Activated CD4-positive, alpha-beta T cell treated with anti-CD3 and anti-CD28 coated beads, Interleukin-2, amount 50 U/mL, for 4 hours (primary cell): Measurements from ENCODE around the gene SLC16A12.

Experiments used
- DNase-seq, 2 experiments: peaks; one replicate each; pipeline ENCODE4 v3.0.0-alpha.2; 2020

SLC16A12 gene

DNA sequence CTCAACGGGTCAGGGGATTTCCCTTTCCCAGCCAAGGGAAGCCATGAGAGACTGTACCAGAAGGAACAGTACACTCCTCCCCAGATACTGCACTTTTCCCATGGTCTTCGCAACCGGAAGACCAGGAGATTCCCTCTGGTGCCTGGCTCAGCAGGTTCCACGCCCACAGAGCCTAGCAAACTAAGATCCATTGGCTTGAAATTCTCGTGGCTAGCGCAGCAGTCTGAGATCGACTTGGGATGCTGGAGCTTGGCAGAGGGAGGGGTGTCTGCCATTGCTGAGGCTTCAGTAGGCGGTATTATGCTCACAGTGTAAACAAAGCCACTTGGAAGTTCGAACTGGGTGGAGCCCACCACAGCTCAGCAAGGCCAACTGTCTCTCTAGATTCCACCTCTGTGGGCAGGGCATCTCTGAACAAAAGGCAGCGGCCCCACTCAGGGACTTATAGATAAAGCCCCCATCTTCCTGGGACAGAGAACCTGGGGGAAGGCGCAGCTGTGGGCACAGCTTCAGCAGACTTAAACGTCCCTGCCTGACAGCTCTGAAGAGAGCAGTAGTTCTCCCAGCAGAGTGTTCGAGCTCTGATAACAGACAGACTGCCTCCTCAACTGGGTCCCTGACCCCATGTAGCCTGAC is 29.6 kb downstream of the SLC16A12 start:
- DNase-seq, result no peak

DNA sequence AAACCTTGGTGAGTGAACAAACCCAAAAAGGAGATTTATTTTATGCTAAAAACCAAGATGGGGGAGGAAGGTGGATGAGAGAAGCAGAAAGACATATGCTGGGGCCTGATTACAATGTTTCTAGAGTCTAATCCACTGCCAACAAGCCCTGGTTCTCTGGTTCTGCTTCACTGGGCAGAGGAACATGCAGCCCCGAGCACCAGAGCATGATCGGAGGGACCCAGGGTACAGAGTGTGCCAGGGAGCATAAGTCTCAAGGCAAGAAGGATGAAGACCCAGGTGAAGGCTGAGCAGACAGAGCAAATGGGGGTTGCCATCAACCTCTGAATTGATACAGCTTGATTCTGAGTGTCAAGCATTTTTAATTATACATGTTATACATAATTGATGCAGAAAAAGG is 30.7 kb downstream of the SLC16A12 start:
- DNase-seq, result no peak

DNA sequence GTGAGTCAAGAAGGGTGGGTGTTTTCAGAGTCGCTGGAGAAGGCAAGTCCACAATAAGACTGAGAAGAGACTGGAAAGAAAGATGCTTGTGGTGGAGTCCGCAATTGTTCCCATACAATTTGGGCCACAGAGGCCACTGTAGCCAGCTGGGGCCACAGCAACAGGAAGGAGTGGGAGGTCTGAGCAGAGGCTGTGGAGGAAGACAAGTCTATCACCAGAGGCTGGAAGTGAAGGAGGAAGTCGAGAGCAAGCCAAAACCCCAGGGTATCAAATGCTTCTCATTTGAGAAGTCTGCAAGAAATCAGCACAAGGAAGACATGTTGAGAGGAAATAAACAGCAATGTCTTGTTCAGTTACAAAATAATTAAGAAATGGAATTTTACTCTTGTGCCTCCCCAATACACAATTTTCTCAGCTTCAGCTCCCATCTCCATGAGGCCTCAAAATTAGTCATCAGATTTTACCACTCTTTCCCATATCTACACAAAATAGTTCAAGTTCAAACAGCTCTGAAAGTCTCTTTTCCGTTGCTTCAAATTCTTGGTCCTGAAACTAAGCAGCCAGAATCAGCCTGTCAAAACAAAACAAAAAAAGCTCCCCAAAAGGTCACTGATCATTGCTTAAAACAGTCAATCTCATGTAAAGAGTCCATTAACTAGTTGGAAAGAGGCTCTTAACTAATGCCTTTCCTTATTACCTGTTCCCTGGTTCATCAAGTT is 31.6 kb downstream of the SLC16A12 start:
- DNase-seq, result no peak

- DNase-seq, result no peak
These were observed 32.2 kb downstream of the SLC16A12 start for GRCh38 chr10:89503151-89503550.

GRCh38 chr10:89502549-89502948 is 32.8 kb downstream of the SLC16A12 start:
- no peak for DNase-seq

GRCh38 chr10:89494575-89494974 is 40.8 kb downstream of the SLC16A12 start:
- DNase-seq, result no peak

GRCh38 chr10:89494068-89494467 is 41.3 kb downstream of the SLC16A12 start:
- no peak for DNase-seq

DNA sequence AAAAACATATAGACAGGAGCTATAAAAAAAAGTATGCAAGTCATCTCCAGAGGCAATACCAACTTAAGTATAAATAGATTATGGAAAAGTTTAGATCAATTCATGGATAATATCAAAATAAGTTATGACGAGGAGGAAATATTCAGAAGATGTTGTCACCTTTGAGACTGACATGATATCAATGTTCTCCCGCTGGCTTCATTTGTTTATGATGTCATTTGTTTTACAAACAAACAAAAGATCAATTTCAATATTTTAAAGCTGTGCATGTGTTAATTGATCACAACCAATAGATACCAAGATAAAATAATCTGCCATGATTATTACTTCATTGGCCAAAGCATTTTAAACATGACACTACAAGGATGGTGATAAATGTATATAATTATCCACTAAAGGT is 43.5 kb downstream of the SLC16A12 start:
- DNase-seq, result no peak

- DNase-seq, result no peak
These were observed 44.6 kb downstream of the SLC16A12 start for GRCh38 chr10:89490596-89491335.

- DNase-seq, result no peak
These were observed 53.1 kb downstream of the SLC16A12 start for GRCh38 chr10:89482256-89482655.

DNA sequence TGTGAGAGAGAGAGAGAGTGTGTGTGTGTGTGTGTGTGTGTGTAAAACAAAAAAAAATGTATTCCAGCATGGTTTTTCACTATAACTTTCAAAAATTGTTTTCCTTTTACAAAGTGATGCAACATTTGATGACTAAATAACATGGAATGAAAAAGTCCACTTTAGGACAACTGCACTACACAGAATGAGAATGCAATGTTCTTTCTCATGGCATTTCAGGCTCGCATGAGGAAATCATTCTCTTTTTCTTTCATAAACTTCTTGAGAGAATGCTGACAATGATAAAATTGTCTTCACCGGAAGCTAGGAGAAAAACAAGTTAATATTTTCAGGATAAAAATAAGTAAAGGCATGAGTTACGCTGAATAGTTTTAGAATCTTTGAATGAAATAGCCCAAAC is 53.7 kb downstream of the SLC16A12 start:
- DNase-seq, result no peak

GRCh38 chr10:89479771-89480446 is 55.5 kb downstream of the SLC16A12 start:
- DNase-seq, result no peak

DNA sequence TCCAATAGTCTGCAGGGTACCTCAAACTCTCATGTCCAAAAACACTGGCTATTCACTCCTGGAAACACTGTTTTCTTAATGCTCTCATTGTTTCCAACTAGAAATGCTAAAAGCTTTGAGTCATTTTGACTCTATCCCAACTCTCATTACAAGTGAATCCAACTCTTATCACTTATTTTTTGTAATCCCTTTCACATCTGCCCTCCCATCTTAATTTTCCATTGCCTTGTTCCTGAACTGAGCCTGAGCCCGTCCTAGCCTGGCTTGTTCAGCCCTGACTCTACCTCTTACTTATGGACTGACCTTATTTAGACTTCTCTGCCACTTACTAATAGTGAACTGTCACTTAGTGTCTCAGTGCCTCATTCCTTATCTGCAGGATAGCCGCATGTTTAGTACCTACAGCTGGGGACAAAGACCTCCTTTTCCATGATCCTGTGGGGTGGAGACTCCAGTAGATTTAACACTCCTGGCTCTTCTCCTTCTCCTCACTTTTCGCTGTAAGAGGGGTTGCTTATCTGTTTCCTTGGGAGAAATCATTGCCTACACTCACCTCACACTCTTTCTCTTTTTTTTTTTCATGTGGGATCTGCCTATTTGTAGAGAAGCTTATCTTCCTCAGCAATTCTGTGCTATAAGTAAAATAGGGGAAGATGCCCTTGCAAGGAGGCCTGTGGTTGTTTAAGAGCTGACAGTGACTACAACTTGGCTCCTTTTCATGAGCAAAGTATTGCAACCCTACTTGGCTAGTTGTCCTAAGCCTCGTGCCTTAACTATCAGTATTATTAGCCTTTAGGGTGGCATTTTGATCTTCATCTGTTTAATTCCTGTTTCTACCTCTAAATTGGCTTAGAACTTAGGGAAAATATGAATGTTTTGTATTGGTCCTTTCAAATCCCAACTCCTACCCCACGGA is 56.4 kb downstream of the SLC16A12 start:
- no peak for DNase-seq

DNA sequence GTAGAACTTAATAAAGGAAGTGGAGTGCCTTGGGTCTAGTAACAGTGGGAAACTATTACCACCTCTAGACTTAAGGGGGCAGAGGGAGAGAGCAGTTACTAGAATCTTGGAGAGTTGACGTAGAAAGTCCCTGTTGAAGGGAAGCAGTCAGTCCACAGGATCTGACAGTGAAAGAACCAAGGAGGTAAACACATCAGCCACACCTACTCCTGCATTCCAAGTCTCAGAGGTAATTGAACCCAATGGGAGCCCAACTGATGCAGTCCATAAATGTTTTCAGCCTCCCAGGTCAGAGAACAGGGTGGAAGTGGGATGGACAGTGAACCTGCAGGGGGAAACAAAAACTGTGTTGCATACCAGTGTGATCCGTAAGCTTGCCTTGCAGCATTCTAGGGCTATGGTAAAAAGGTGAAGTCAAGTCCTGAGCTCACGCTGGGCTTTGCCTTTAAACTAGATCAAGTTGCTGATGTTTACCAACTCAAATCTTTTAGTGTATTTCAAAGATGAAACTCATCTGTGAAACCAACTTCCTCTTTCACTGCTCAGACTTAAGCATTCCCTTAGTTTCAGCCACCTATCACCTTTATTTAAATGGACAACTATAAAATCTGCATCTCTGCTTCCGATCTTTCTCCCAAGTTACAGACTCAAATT is 57.2 kb downstream of the SLC16A12 start:
- DNase-seq, result no peak

DNA sequence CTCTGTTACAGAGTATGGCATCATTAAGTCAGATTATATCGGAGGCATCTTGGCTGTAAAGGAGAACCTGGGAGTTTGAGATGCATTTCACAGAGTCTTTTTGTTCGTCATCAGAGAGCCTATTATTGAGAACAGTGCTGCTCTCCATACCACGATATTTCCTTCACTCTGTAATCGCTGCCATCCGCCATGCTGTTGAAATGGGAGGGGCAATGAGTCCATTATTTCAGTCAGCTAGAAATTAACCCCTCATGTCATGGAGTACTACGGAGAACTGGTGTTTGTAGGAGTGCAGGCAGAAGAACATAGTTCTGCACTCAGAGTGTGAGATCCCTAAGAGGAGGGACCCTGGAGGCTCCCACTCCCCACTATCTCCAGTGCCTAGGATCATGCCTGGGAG is 59.2 kb downstream of the SLC16A12 start:
- no peak for DNase-seq

GRCh38 chr10:89475591-89475998 is 59.8 kb downstream of the SLC16A12 start:
- no peak for DNase-seq

- DNase-seq, result no peak
These were observed 60.3 kb downstream of the SLC16A12 start for GRCh38 chr10:89475125-89475524.

DNA sequence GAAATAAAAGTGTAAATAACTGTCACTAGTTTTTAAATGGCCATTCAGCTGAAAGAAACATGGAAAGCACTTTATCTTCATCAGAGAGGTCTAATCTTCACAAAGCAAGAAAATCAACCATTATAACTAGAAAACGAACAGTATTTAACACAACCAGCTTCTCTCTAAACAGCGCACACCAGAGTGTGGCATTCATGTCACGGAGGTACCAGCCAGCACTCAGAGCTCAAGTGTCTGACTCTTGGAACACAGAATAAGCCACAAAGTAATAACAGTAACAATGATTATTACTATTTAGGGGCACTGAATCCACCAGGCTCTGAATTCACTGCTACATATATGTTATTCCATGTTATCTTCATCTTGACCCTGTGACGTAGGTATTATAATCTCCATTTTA is 60.9 kb downstream of the SLC16A12 start:
- no peak for DNase-seq

- DNase-seq, result no peak
These were observed 64.1 kb downstream of the SLC16A12 start for GRCh38 chr10:89471110-89471809.

DNA sequence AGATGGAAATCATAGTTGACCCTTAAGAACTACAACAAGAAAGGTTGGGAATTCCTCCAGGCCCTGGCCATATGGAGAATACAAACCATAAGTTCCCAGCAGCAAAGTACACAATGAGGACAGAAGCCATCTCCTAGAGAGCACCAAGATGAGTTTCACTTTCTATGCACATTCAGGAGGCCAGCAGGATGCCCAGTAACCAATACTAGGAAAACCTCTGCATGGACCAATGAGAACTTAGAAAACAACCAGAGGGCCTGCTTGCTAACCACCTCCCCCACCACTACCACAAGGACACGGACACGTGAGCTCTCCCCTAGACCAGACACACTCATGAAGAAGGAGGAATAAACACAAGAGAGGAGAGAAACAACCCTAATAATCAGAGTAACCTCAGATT is 64.8 kb downstream of the SLC16A12 start:
- no peak for DNase-seq

- no peak for DNase-seq
These were observed 65.9 kb downstream of the SLC16A12 start for GRCh38 chr10:89469517-89469916.
